ENCODE results near the gene CLCN5. TPM values are rescaled to one million over a fixed set of nuclear protein-coding genes. Genes with fewer than 3 reads are reported as not detected.

The CLCN5 gene
- total and polyA plus RNA-seq, 2 of the 13 experiments (the other 11 are each of a cell fraction or from before 2014, with no cell fraction given) = 7.8 to 27.3 TPM

DNA sequence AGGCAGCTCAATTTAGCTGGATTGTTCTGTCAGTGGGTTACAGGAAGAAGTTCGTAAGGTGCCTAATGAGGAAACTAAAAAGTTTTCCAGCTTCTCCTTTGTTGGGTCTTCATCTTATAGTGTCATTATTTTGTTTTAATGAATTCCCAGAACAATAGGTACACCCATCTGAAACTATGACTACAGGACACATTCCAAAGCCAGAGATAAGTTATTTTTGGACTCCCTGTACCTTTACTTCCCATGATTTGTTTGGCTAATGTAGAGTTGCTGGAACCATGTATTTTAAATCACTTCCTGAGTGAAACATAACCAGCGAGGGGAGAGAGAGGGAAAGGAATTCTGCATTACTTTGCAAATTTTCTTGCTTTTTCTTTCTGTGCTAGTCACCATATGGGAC, 114.0 kb downstream of the CLCN5 start (continued):
- TF ChIP-seq TCF7L2 (IDR thresholded peaks at IDR 0.05; ENCODE audit: low read depth, low read length) (no peak), HMG20B (CRISPR knock-in tag; conservative IDR thresholded peaks at IDR 0.05) (no peak), EED (CRISPR knock-in tag; IDR thresholded peaks at IDR 0.05) (no peak), ZNF550 (CRISPR knock-in tag; IDR thresholded peaks at IDR 0.05; ENCODE audit: borderline replicate concordance) (no peak)
- TF ChIP-seq, protein P1, sequence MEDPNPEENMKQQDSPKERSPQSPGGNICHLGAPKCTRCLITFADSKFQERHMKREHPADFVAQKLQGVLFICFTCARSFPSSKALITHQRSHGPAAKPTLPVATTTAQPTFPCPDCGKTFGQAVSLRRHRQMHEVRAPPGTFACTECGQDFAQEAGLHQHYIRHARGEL (CRISPR knock-in tag; IDR thresholded peaks at IDR 0.05) = no peak

DNA sequence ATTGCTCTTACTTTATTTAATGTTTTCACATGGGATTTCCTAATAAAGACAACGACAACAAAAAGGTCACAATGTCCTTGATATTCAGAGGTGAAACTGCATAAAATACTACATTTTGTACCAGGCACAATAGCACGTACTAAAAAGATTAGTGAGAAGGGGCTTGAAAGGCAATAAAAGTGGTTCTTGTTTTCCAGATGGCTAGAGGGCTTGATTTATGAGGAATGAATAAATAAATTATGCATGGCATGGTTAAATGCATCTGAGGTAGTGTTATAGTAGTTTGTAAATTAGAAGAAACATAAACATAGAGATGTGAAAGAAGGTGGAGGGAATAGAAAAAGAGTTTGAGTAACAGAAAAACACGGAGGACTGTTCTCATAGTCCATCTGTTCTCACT, 123.4 kb downstream of the CLCN5 start:
- no TSS peak for BruUV-seq (replicated peaks)
- H3K9me3 ChIP-seq (ENCODE audit: low read length) = no peaks in the 10 kb centered on the region
- FAIRE-seq (no peak), DNase-seq (ENCODE audit: low spot score) (no peak), ATAC-seq (no peak)
- H2AFZ ChIP-seq (ENCODE audit: low read length) = no peak overlapping the region
- H3K36me3 ChIP-seq (replicated peaks in 1 of 2; ENCODE audit: control insufficient read depth in 1 of 2, insufficient read depth in 2 of 2, low read length in 2 of 2) = no peaks in the 10 kb centered on the region
- CTCF ChIA-PET (ENCODE audit: low intra/inter-chr PET ratio, low total read pairs) = no interaction called here
- no peaks in the 10 kb centered on the region for H3K79me2 ChIP-seq (ENCODE audit: insufficient read depth, low read length)
- no peak overlapping the region for H3K4me3 ChIP-seq (replicated peaks in 1 of 3; ENCODE audit: insufficient read depth in 1 of 3, low read depth in 2 of 3, low read length in 3 of 3)
- intact Hi-C loops (cut with micrococcal nuclease; ENCODE audit: unreplicated experiment) = no loop called here
- in situ Hi-C loops (cut with HindIII; ENCODE audit: extremely low pct_ligation_motif_present, low pct_unique_long_range_greater_than_20kb) = no loop called here
- H3K4me1 ChIP-seq (ENCODE audit: insufficient read depth, low read length) = no peaks in the 10 kb centered on the region
- no peaks in the 10 kb centered on the region for H3K27me3 ChIP-seq (ENCODE audit: control insufficient read depth in 1 of 2, insufficient read depth in 2 of 2, low read length in 2 of 2)
- POLR2A ChIA-PET = no interaction called here
- H4K20me1 ChIP-seq (ENCODE audit: insufficient read depth, low read length) = no peaks in the 10 kb centered on the region
- H3K27ac ChIP-seq (ENCODE audit: extremely low read length, insufficient read depth, low read length) = no peak overlapping the region
- WGBS (ENCODE audit: low lambda C conversion rate) = 92% methylated on average over 3 of the region's 3 CpGs
- H3K9ac ChIP-seq (ENCODE audit: insufficient read depth, low read depth, low read length) = no peak overlapping the region
- no peak overlapping the region for H3K4me2 ChIP-seq (ENCODE audit: low read depth, low read length)
- TF ChIP-seq, protein P2, sequence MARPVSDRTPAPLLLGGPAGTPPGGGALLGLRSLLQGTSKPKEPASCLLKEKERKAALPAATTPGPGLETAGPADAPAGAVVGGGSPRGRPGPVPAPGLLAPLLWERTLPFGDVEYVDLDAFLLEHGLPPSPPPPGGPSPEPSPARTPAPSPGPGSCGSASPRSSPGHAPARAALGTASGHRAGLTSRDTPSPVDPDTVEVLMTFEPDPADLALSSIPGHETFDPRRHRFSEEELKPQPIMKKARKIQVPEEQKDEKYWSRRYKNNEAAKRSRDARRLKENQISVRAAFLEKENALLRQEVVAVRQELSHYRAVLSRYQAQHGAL (CRISPR knock-in tag; IDR thresholded peaks at IDR 0.05; ENCODE audit: not compliant biosample characterization) = no peak
- TF ChIP-seq ZKSCAN1 (IDR thresholded peaks at IDR 0.05; ENCODE audit: low read length) (no peak), POLR2AphosphoS2 (IDR thresholded peaks at IDR 0.05; ENCODE audit: low read depth, low read length) (no peak), ZNF263 (CRISPR knock-in tag; IDR thresholded peaks at IDR 0.05) (no peak), MATR3 (CRISPR knock-in tag; IDR thresholded peaks at IDR 0.05) (no peak), NFIC (IDR thresholded peaks at IDR 0.05; ENCODE audit: low read length) (no peak), HMG20A (CRISPR knock-in tag; IDR thresholded peaks at IDR 0.05; ENCODE audit: borderline replicate concordance) (no peak), KDM5B (CRISPR knock-in tag; IDR thresholded peaks at IDR 0.05; ENCODE audit: borderline replicate concordance) (no peak), HES4 (CRISPR knock-in tag; IDR thresholded peaks at IDR 0.05; ENCODE audit: borderline replicate concordance) (no peak), POLR2G (IDR thresholded peaks at IDR 0.05; ENCODE audit: low read depth, low read length) (no peak), SUZ12 (IDR thresholded peaks at IDR 0.05; ENCODE audit: low read depth, low read length) (no peak), TBX2 (CRISPR knock-in tag; IDR thresholded peaks at IDR 0.05; ENCODE audit: borderline replicate concordance) (no peak), NAIF1 (CRISPR knock-in tag; IDR thresholded peaks at IDR 0.05; ENCODE audit: borderline replicate concordance) (no peak)
- TF ChIP-seq, protein P3, sequence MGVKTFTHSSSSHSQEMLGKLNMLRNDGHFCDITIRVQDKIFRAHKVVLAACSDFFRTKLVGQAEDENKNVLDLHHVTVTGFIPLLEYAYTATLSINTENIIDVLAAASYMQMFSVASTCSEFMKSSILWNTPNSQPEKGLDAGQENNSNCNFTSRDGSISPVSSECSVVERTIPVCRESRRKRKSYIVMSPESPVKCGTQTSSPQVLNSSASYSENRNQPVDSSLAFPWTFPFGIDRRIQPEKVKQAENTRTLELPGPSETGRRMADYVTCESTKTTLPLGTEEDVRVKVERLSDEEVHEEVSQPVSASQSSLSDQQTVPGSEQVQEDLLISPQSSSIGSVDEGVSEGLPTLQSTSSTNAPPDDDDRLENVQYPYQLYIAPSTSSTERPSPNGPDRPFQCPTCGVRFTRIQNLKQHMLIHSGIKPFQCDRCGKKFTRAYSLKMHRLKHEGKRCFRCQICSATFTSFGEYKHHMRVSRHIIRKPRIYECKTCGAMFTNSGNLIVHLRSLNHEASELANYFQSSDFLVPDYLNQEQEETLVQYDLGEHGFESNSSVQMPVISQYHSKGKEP (CRISPR knock-in tag; IDR thresholded peaks at IDR 0.05) = no peak
- TF ChIP-seq, protein P4, sequence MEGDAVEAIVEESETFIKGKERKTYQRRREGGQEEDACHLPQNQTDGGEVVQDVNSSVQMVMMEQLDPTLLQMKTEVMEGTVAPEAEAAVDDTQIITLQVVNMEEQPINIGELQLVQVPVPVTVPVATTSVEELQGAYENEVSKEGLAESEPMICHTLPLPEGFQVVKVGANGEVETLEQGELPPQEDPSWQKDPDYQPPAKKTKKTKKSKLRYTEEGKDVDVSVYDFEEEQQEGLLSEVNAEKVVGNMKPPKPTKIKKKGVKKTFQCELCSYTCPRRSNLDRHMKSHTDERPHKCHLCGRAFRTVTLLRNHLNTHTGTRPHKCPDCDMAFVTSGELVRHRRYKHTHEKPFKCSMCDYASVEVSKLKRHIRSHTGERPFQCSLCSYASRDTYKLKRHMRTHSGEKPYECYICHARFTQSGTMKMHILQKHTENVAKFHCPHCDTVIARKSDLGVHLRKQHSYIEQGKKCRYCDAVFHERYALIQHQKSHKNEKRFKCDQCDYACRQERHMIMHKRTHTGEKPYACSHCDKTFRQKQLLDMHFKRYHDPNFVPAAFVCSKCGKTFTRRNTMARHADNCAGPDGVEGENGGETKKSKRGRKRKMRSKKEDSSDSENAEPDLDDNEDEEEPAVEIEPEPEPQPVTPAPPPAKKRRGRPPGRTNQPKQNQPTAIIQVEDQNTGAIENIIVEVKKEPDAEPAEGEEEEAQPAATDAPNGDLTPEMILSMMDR (CRISPR knock-in tag; IDR thresholded peaks at IDR 0.05) = no peak
- TF ChIP-seq, protein P5, sequence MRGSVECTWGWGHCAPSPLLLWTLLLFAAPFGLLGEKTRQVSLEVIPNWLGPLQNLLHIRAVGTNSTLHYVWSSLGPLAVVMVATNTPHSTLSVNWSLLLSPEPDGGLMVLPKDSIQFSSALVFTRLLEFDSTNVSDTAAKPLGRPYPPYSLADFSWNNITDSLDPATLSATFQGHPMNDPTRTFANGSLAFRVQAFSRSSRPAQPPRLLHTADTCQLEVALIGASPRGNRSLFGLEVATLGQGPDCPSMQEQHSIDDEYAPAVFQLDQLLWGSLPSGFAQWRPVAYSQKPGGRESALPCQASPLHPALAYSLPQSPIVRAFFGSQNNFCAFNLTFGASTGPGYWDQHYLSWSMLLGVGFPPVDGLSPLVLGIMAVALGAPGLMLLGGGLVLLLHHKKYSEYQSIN (CRISPR knock-in tag; IDR thresholded peaks at IDR 0.05; ENCODE audit: borderline replicate concordance) = no peak
